ENCODE results near the gene EMSY.

EMSY gene

GRCh38 chr11:76560219-76560618 lies 115.4 kb downstream of the EMSY start:
- Mint-ChIP-seq H3K9me3 (peaks cover 30% of the 10 kb centered on the region), H3K27ac (no peak overlapping the region), H3K4me3 (no peak overlapping the region), H3K4me1 (peaks cover 15% of the 10 kb centered on the region), H3K27me3 (ENCODE audit: low read depth, poor library complexity) (no peaks in the 10 kb centered on the region), H3K36me3 (ENCODE audit: low read depth) (no peaks in the 10 kb centered on the region)
- no peak for DNase-seq
- no peak for TF ChIP-seq CTCF (IDR thresholded peaks at IDR 0.05)

GRCh38 chr11:76561245-76561644 lies 116.4 kb downstream of the EMSY start:
- Mint-ChIP-seq H3K4me1 (peaks cover 15% of the 10 kb centered on the region), H3K4me3 (no peak overlapping the region), H3K27ac (no peak overlapping the region), H3K27me3 (ENCODE audit: low read depth, poor library complexity) (no peaks in the 10 kb centered on the region), H3K9me3 (peaks cover 33% of the 10 kb centered on the region), H3K36me3 (ENCODE audit: low read depth) (no peaks in the 10 kb centered on the region)
- no peak for DNase-seq
- no peak for TF ChIP-seq CTCF (IDR thresholded peaks at IDR 0.05)

GRCh38 chr11:76562541-76562940 lies 117.7 kb downstream of the EMSY start:
- no peak for TF ChIP-seq CTCF (IDR thresholded peaks at IDR 0.05)
- Mint-ChIP-seq H3K27ac (no peak overlapping the region), H3K9me3 (peaks cover 30% of the 10 kb centered on the region), H3K36me3 (ENCODE audit: low read depth) (no peaks in the 10 kb centered on the region), H3K4me3 (no peak overlapping the region), H3K27me3 (ENCODE audit: low read depth, poor library complexity) (no peaks in the 10 kb centered on the region), H3K4me1 (peaks cover 15% of the 10 kb centered on the region)
- DNase-seq, result no peak

- H3K9me3 Mint-ChIP-seq, result peaks cover 35% of the 10 kb centered on the region
- H3K27me3 Mint-ChIP-seq (ENCODE audit: low read depth, poor library complexity), result no peaks in the 10 kb centered on the region
- no peak overlapping the region for H3K27ac Mint-ChIP-seq
- peaks cover 7% of the 10 kb centered on the region for H3K4me1 Mint-ChIP-seq
- TF ChIP-seq CTCF (IDR thresholded peaks at IDR 0.05), result no peak
- H3K36me3 Mint-ChIP-seq (ENCODE audit: low read depth), result no peaks in the 10 kb centered on the region
- no peak for DNase-seq
- no peak overlapping the region for H3K4me3 Mint-ChIP-seq
These were observed 119.5 kb downstream of the EMSY start for GRCh38 chr11:76564364-76564763.

- no peak for DNase-seq
- H3K27me3 Mint-ChIP-seq (ENCODE audit: low read depth, poor library complexity), result peaks cover 3% of the 10 kb centered on the region
- H3K36me3 Mint-ChIP-seq (ENCODE audit: low read depth), result no peaks in the 10 kb centered on the region
- no peaks in the 10 kb centered on the region for H3K4me1 Mint-ChIP-seq
- H3K4me3 Mint-ChIP-seq, result no peak overlapping the region
- no peak for TF ChIP-seq CTCF (IDR thresholded peaks at IDR 0.05)
- H3K9me3 Mint-ChIP-seq, result peaks cover 44% of the 10 kb centered on the region
- no peak overlapping the region for H3K27ac Mint-ChIP-seq
These were observed 122.0 kb downstream of the EMSY start for GRCh38 chr11:76566811-76567210.

- no peak for DNase-seq
- Mint-ChIP-seq H3K27me3 (ENCODE audit: low read depth, poor library complexity) (peaks cover 3% of the 10 kb centered on the region), H3K27ac (no peak overlapping the region), H3K36me3 (ENCODE audit: low read depth) (no peaks in the 10 kb centered on the region), H3K4me3 (no peak overlapping the region), H3K9me3 (peaks cover 42% of the 10 kb centered on the region), H3K4me1 (no peaks in the 10 kb centered on the region)
- no peak for TF ChIP-seq CTCF (IDR thresholded peaks at IDR 0.05)
These were observed 122.4 kb downstream of the EMSY start for GRCh38 chr11:76567261-76567660.

Measured in nephron progenitor cell (in vitro differentiated cells).